HEK293T (cell line): Measurements from ENCODE around the gene TRIML2.
"Not testable (repeated sequence)": the region's sequence is repeated elsewhere in the genome, so short reads cannot be mapped to it uniquely, and the experiment has no call there.

Experiments used
- CTCF ChIA-PET: fragments of 350-600 bp; formaldehyde crosslinking; extraction: SDS; loops from one replicate; lab custom pipeline; 2021; ENCODE audit warnings: antibody characterized with exemption, inconsistent platforms; lab: Yijun Ruan, JAX
- POLR2A ChIA-PET: fragments of 350-600 bp; formaldehyde crosslinking; extraction: SDS; loops from one replicate; lab custom pipeline; 2020; ENCODE audit warnings: antibody characterized with exemption, inconsistent platforms; lab: Yijun Ruan, JAX
- DNase-seq: peaks from one replicate; pipeline ENCODE4 v3.0.0; 2012; ENCODE audit warnings: mixed read lengths; ENCODE audit errors: extremely low spot score
- ARNT ChIP-seq: fragments of 450-650 bp; IDR thresholded peaks from 2 replicates; pipeline ENCODE4 v1.6.1; 2017; ENCODE audit warnings: mild to moderate bottlenecking
- BHLHE40 ChIP-seq: fragments of 450-650 bp; IDR thresholded peaks from 2 replicates; pipeline ENCODE4 v1.6.1; 2016; ENCODE audit warnings: mild to moderate bottlenecking, moderate library complexity, borderline replicate concordance
- CTBP1 ChIP-seq: fragments of 450-650 bp; IDR thresholded peaks from 2 replicates; pipeline ENCODE4 v1.6.1; 2016; ENCODE audit warnings: borderline replicate concordance
- ELF4 ChIP-seq: fragments of 450-650 bp; IDR thresholded peaks from 2 replicates; pipeline ENCODE4 v1.6.1; 2017; ENCODE audit warnings: antibody characterized with exemption
- FOXA1 ChIP-seq: fragments of 450-650 bp; IDR thresholded peaks from 2 replicates; pipeline ENCODE4 v1.6.1; 2016; ENCODE audit warnings: mild to moderate bottlenecking
- FOXK2 ChIP-seq: fragments of 450-650 bp; IDR thresholded peaks from 2 replicates; pipeline ENCODE4 v1.6.1; 2016; ENCODE audit warnings: mild to moderate bottlenecking
- FOXM1 ChIP-seq: fragments of 450-650 bp; IDR thresholded peaks from 2 replicates; pipeline ENCODE4 v1.6.1; 2017; ENCODE audit warnings: mild to moderate bottlenecking, borderline replicate concordance
- HDGF ChIP-seq: fragments of 450-650 bp; IDR thresholded peaks from 2 replicates; pipeline ENCODE4 v1.6.1; 2017; ENCODE audit warnings: antibody characterized with exemption, borderline replicate concordance
- L3MBTL2 ChIP-seq: fragments of 450-650 bp; conservative IDR thresholded peaks from 2 replicates; pipeline ENCODE4 v1.6.1; 2016; ENCODE audit warnings: mild to moderate bottlenecking
- LEF1 ChIP-seq: fragments of 450-650 bp; IDR thresholded peaks from 2 replicates; pipeline ENCODE4 v1.6.1; 2017; ENCODE audit warnings: mild to moderate bottlenecking, borderline replicate concordance
- NFRKB ChIP-seq: fragments of 450-650 bp; IDR thresholded peaks from 2 replicates; pipeline ENCODE4 v1.6.1; 2016; ENCODE audit warnings: mild to moderate bottlenecking, moderate library complexity
- SP1 ChIP-seq: fragments of 450-650 bp; IDR thresholded peaks from 2 replicates; pipeline ENCODE4 v1.6.1; 2017
- SUZ12 ChIP-seq: fragments of 450-650 bp; IDR thresholded peaks from 2 replicates; pipeline ENCODE4 v1.6.1; 2016; ENCODE audit warnings: mild to moderate bottlenecking
- TARDBP ChIP-seq: fragments of 450-650 bp; IDR thresholded peaks from 2 replicates; pipeline ENCODE4 v1.6.1; 2016
- ZNF384 ChIP-seq: fragments of 450-650 bp; IDR thresholded peaks from 2 replicates; pipeline ENCODE4 v1.6.1; 2016
- TF ChIP-seq, protein P1 (sequence below): fragments of 450-650 bp; IDR thresholded peaks from 2 replicates; pipeline ENCODE4 v1.6.1; 2016

The TRIML2 gene

DNA sequence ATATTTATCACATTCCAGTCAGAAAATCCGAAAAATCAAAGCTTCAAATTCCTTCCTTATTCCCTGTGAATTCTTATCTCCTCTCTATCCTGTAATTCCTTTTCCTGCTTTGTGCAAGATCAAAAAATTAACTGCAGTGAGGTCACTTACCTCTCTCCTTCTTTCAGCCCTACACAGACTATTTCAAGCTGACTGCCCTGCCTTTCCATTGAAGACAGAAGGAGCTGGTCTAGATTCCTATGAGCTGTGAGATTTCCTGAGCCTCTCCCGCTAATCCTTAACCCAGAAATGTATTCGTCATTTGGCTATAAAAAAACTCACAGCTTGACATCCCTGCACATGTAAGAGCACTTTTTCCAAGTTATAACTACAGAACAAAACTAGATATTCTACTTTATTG is 26.6 kb downstream of the TRIML2 start:
- CTCF ChIA-PET = no interaction called here
- DNase-seq = no peak
- POLR2A ChIA-PET = no interaction called here
- TF ChIP-seq SUZ12 (no peak), L3MBTL2 (no peak), ARNT (no peak), FOXK2 (no peak), TARDBP (no peak), FOXM1 (no peak), NFRKB (no peak), SP1 (no peak)
- TF ChIP-seq, protein P1, sequence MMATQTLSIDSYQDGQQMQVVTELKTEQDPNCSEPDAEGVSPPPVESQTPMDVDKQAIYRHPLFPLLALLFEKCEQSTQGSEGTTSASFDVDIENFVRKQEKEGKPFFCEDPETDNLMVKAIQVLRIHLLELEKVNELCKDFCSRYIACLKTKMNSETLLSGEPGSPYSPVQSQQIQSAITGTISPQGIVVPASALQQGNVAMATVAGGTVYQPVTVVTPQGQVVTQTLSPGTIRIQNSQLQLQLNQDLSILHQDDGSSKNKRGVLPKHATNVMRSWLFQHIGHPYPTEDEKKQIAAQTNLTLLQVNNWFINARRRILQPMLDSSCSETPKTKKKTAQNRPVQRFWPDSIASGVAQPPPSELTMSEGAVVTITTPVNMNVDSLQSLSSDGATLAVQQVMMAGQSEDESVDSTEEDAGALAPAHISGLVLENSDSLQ = no peak

DNA sequence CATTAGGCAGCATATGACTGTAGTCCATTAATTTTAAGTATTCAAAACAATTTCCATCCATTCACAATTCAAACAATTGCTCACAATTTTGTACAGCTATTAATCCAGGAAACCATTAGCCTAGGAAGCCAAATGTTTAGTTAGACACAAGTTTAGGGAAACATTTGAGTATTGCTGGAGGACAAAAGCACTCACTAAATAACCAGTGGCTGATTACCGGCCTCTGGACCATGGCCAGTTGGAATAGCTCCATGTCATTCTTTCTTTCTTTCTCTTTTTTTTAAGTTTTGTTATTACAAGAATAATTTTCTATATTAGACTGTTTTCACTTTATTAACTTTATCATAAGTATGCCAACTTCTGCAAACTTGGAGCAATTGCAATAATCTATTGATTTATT is 31.3 kb downstream of the TRIML2 start:
- TF ChIP-seq FOXM1 (no peak), SUZ12 (no peak), BHLHE40 (no peak), TARDBP (no peak), NFRKB (no peak), ZNF384 (no peak), L3MBTL2 (no peak)
- TF ChIP-seq, protein P1 = no peak
- ChIA-PET POLR2A (no interaction called here), CTCF (no interaction called here)
- no peak for DNase-seq

DNA sequence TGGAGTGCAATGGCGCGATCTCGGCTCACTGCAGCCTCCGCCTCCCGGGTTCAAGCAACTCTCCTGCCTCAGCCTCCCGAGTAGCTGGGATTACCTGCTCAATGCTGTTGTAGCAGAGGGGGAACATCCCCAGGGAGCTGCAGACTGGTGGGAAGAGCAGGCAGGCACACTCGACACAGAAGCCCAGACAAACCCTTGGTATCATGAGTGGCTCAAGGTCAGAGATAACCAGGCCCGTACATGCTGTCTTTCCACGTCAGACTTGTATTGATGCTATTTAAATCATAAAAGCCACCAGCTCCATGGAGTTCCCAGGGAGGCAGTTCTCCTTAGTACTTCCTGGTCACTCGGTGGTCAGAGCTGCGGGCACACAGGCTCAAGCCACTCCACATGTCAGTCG is 33.2 kb downstream of the TRIML2 start:
- POLR2A ChIA-PET = no interaction called here
- TF ChIP-seq SP1 (no peak), HDGF (no peak), SUZ12 (no peak)
- TF ChIP-seq, protein P1 = no peak
- CTCF ChIA-PET = no interaction called here
- DNase-seq = no peak

DNA sequence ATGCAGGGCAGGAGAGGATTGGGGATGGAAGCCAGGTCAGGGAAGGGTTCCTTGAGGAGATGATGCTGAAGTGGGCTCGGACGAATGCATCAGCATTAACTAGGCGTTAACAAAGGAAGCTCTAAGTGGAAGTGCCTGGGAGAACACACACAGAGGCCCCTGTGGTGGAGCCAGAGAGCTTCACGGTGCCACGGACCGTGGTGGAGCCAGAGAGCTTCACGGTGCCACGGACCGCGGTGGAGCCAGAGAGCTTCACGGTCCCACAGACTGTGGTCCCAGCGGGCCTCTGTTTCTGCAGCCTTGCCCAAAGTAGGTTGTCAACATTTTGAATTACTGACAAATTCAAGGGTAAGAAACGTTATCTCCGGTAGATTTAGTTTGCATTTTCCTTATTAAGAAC is 48.3 kb downstream of the TRIML2 start:
- CTCF ChIA-PET = no interaction called here
- no peak for DNase-seq
- POLR2A ChIA-PET = no interaction called here
- TF ChIP-seq L3MBTL2 (no peak), FOXA1 (no peak), SP1 (no peak)

DNA sequence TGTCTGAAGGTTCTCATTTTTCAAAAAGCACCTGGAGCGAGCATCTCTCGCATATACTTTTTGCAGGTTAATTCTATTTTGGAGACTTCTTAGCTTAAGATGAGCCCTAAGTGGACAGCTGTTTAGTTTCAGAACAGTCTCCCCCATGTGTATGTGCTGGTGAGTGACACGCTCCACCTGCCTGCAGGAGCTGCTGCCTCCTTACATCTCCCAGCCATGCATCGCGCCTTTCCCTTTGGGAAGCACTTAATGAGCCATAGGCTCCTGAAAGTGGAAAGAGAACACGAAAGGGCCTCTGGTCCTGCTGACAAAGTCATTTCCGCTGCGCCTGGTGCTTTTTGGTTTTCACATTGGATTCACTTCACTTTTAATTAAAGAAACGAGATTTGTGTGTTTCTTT is 56.1 kb downstream of the TRIML2 start:
- CTCF ChIA-PET = no interaction called here
- TF ChIP-seq, protein P1 = no peak
- TF ChIP-seq ELF4 = no peak
- TF ChIP-seq SUZ12 = no peak
- no peak for TF ChIP-seq L3MBTL2
- TF ChIP-seq FOXA1 = no peak
- no peak for TF ChIP-seq FOXM1
- TF ChIP-seq NFRKB = no peak
- TF ChIP-seq CTBP1 = no peak
- no peak for TF ChIP-seq SP1
- TF ChIP-seq TARDBP = no peak
- TF ChIP-seq LEF1 = no peak
- TF ChIP-seq ARNT = no peak
- TF ChIP-seq ZNF384 = no peak
- TF ChIP-seq FOXK2 = no peak
- no peak for TF ChIP-seq HDGF
- no peak for TF ChIP-seq BHLHE40
- POLR2A ChIA-PET = no interaction called here
- DNase-seq = no peak

DNA sequence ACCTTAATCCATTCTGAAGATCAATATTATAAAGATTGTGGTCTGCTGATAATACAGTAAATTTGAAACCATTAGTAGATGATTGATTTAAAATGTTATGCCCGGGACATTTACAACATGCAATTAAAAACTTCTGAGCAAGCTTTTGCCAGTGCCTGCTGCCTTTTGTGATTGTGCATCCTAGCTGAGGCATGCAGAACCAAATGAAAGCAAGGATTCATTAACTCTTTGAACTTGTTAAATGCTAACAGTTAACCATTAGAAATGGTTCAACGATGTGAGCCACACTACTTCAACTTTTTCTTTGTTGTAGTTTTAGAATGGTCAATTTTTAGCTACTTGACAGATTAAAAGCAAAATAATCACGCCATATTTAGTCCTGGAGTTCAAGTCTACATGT is 62.7 kb downstream of the TRIML2 start:
- POLR2A ChIA-PET = no interaction called here
- no peak for TF ChIP-seq TARDBP
- CTCF ChIA-PET = no interaction called here
- no peak for DNase-seq

DNA sequence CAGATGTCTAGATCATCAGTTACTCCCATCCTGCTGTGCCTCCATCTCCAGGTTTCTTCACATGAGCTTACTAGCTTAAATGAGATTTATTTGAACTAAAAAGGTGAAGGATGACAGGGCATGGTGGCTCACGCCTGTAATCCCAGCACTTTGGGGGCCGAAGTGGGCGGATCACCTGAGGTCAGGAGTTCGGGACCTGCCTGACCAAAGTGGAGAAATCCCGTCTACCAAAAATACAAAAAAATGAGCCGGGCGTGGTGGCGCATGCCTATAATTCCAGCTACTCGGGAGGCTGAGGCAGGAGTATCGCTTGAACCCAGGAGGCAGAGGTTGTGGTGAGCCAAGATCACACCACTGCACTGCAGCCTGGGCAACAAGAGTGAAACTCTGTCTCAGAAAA is 63.9 kb downstream of the TRIML2 start:
- CTCF ChIA-PET, DNase-seq, POLR2A ChIA-PET: not testable (repeated sequence)

DNA sequence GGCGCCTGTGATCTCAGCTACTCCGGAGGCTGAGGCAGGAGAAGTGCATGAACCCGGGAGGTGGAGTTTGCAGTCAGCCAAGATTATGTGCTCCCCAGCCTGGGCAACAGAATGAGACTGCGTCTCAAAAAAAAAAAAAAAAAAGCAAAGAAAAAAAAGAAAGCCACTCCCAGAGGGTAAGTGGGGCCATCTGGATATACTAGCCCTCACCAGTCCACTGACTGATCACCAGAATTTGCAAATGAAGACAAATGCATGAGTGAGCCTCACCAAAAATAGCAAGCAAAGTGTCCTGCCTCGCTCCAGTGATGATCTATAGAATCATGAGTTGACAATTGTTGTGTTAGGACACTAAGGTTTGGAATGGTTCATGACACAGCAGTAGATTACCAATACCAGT is 66.2 kb downstream of the TRIML2 start:
- CTCF ChIA-PET = no interaction called here
- DNase-seq = no peak
- TF ChIP-seq NFRKB (no peak), BHLHE40 (no peak), SUZ12 (no peak), ELF4 (no peak), SP1 (no peak), CTBP1 (no peak), TARDBP (no peak), ARNT (no peak)
- POLR2A ChIA-PET = no interaction called here
